GM12891 (cell line): Measurements from ENCODE around the gene KRTAP9-1.
"Not testable (repeated sequence)": the region's sequence is repeated elsewhere in the genome, so short reads cannot be mapped to it uniquely, and the experiment has no call there.

ENCODE experiments used
- DNase-seq: peaks from one replicate; pipeline ENCODE4 v3.0.0; 2011; ENCODE audit warnings: low spot score; ENCODE audit not compliant: insufficient read length
- FAIRE-seq: peaks from 2 replicates; lab custom pipeline; 2011; peaks lifted over from hg19 to GRCh38; lab: Jason Lieb, UNC
- PAX5 ChIP-seq: IDR thresholded peaks from 2 replicates; pipeline ENCODE4 v1.6.1; 2011; ENCODE audit warnings: low read length, moderate library complexity, mild to moderate bottlenecking; ENCODE audit not compliant: insufficient read depth, severe bottlenecking
- POLR2A ChIP-seq: IDR thresholded peaks from 2 replicates; pipeline ENCODE4 v1.6.1; 2011; ENCODE audit warnings: low read depth, low read length, control low read depth
- POLR2AphosphoS5 ChIP-seq: IDR thresholded peaks from 2 replicates; pipeline ENCODE4 v1.6.1; 2011; ENCODE audit warnings: low read depth, low read length, control low read depth
- POU2F2 ChIP-seq: IDR thresholded peaks from 2 replicates; pipeline ENCODE4 v1.6.1; 2011; ENCODE audit warnings: low read depth, mild to moderate bottlenecking, control low read depth, low read length, moderate library complexity
- SPI1 ChIP-seq: IDR thresholded peaks from 2 replicates; pipeline ENCODE4 v1.6.1; 2011; ENCODE audit warnings: low read depth, low read length, control low read depth
- TAF1 ChIP-seq: IDR thresholded peaks from 2 replicates; pipeline ENCODE4 v1.6.1; 2011; ENCODE audit warnings: low read depth, low read length, control low read depth

The KRTAP9-1 gene

GRCh38 chr17:41151525-41151924 is 38.2 kb upstream of the KRTAP9-1 start:
- TF ChIP-seq POLR2A (no peak), POLR2AphosphoS5 (no peak), POU2F2 (no peak), SPI1 (no peak), PAX5 (no peak), TAF1 (no peak)
- no peak for FAIRE-seq
- DNase-seq: no peak

GRCh38 chr17:41153856-41154255 is 35.8 kb upstream of the KRTAP9-1 start:
- TF ChIP-seq POLR2AphosphoS5 (no peak), POLR2A (no peak), TAF1 (no peak), POU2F2 (no peak), SPI1 (no peak), PAX5 (no peak)
- no peak for FAIRE-seq
- DNase-seq: no peak

- FAIRE-seq, DNase-seq: not testable (repeated sequence)
Measured at GRCh38 chr17:41160190-41160589, 29.5 kb upstream of the KRTAP9-1 start.

- TF ChIP-seq PAX5: no peak
- TF ChIP-seq POLR2A: no peak
- no peak for TF ChIP-seq POLR2AphosphoS5
- TF ChIP-seq TAF1: no peak
- TF ChIP-seq POU2F2: no peak
- no peak for TF ChIP-seq SPI1
- no peak for FAIRE-seq
- DNase-seq: no peak
Measured at GRCh38 chr17:41160648-41161047, 29.0 kb upstream of the KRTAP9-1 start, which contains the start of gene KRTAP4-4. KRTAP4-4 (minus strand) TSS chr17:41160748; CDS start chr17:41160691, 57 bp downstream.

DNA sequence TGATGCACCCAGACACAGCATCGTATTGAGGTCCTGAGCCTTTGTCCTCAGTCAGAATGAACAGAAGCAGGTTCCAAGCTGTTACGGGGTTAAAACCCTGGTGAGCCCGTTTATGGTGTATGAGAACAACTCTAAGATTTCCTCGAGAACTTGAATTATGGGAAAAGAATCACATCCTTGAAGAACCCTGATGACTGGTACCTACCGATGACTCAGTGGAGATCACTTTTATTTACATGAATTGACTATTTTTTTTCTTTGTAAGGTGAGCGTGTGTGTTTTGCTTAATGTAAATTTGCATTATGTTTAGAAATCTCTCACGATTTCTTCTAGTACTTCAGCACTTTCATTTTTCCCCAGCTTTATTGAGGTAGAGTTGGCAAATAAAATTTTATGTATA is 25.9 kb upstream of the KRTAP9-1 start:
- FAIRE-seq (no peak), DNase-seq (no peak)
- TF ChIP-seq SPI1 (no peak), POU2F2 (no peak), POLR2A (no peak), TAF1 (no peak)

GRCh38 chr17:41167561-41167960 is 22.1 kb upstream of the KRTAP9-1 start:
- no peak for DNase-seq
- no peak for FAIRE-seq
- TF ChIP-seq PAX5: no peak
- no peak for TF ChIP-seq SPI1
- TF ChIP-seq POLR2A: no peak
- TF ChIP-seq TAF1: no peak
- no peak for TF ChIP-seq POLR2AphosphoS5
- TF ChIP-seq POU2F2: no peak

DNA sequence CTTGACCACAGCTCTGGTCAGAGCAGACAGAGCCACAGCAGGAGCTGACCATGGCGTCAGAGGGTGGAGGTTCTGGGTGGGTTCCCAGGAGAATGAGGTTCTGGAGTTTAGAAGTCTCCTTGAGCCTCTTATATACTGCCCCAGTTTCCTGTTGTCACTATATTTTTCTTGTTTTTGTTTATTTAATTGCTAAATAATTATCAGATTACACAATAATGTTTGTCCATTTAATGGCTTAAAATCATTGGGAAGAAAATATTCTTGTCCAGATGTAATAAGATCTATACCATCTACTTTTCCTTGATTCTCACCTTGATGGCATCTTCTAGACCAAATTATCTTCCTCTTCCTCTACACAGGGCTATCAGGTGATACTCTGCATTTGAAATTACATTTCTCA is 21.6 kb upstream of the KRTAP9-1 start, which contains the start of gene KRTAP4-3:
KRTAP4-3 (minus strand) TSS at position 101 of the 400 bp plus-strand sequence; CDS start at position 52, 49 bp downstream.
- no peak for DNase-seq
- TF ChIP-seq PAX5 (no peak), TAF1 (no peak), SPI1 (no peak), POLR2A (no peak), POLR2AphosphoS5 (no peak), POU2F2 (no peak)
- FAIRE-seq: no peak

GRCh38 chr17:41171886-41172285 is 17.8 kb upstream of the KRTAP9-1 start:
- TF ChIP-seq POLR2AphosphoS5 (no peak), SPI1 (no peak), TAF1 (no peak), PAX5 (no peak), POU2F2 (no peak), POLR2A (no peak)
- FAIRE-seq (no peak), DNase-seq (no peak)

GRCh38 chr17:41176744-41177387 is 12.8 kb upstream of the KRTAP9-1 start:
- FAIRE-seq (no peak), DNase-seq (no peak)
- TF ChIP-seq POU2F2: no peak
- peak; percentile 88 for TF ChIP-seq SPI1

DNA sequence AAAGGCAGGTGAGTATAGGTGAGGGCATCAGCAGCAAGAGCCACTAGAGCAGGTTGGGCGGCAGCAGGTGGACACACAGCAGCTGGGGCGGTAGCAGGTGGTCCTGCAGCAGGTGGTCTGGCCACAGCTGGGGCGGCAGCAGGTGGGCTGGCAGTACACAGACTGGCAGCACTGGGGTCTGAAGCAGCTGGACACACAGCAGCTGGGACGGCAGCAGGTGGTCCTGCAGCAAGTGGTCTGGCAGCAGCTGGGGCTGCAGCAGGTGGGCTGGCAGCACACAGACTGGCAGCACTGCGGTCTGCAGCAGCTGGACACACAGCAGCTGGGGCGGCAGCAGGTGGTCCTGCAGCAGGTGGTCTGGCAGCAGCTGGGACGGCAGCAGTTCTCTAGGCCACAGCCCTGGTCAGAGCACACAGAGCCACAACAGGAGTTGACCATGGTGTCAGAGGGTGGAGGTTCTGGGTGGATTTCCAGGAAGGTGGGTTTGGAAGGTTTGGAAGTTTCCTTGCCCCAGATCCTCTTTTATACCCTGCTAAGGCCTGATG is 11.9 kb upstream of the KRTAP9-1 start, which contains the start of gene KRTAP4-2:
KRTAP4-2 (minus strand) TSS at position 495 of the 545 bp plus-strand sequence; CDS start at position 438, 57 bp downstream.
- DNase-seq: no peak
- TF ChIP-seq POLR2A: no peak
- no peak for TF ChIP-seq SPI1
- FAIRE-seq: no peak
